Retinal pigment epithelial cell (primary cell): Measurements from ENCODE around the gene RELN.

Experiments
- DNase-seq: peaks from one replicate; pipeline ENCODE4 v3.0.0-alpha.2; 2010; ENCODE audit warnings: low read depth
- H3K4me3 ChIP-seq: 2 replicates; pipeline ENCODE4 v1.5.1; 2011; ENCODE audit warnings: mild to moderate bottlenecking, low read length, control low read depth, moderate library complexity
- CTCF ChIP-seq: conservative IDR thresholded peaks from 2 replicates; pipeline ENCODE4 v1.5.1; 2011; ENCODE audit warnings: low read depth, low read length, control low read depth, inconsistent platforms

Gene RELN

GRCh38 chr7:103810112-103810744, 179.2 kb downstream of the RELN start:
- no peak for DNase-seq
- no peak for TF ChIP-seq CTCF
- H3K4me3 ChIP-seq: no peak overlapping the region

GRCh38 chr7:103809229-103809994, 180.0 kb downstream of the RELN start:
- TF ChIP-seq CTCF: no peak
- DNase-seq: no peak
- no peak overlapping the region for H3K4me3 ChIP-seq

GRCh38 chr7:103805346-103805745, 184.1 kb downstream of the RELN start:
- H3K4me3 ChIP-seq: no peak overlapping the region
- no peak for DNase-seq
- no peak for TF ChIP-seq CTCF

- TF ChIP-seq CTCF: no peak
- H3K4me3 ChIP-seq: no peak overlapping the region
- no peak for DNase-seq
These were observed 185.8 kb downstream of the RELN start for GRCh38 chr7:103803631-103804030.

- H3K4me3 ChIP-seq: no peak overlapping the region
- DNase-seq: no peak
- TF ChIP-seq CTCF: no peak
These were observed 190.2 kb downstream of the RELN start for GRCh38 chr7:103799298-103799697.

- DNase-seq: no peak
- TF ChIP-seq CTCF: no peak
- no peak overlapping the region for H3K4me3 ChIP-seq
These were observed 191.7 kb downstream of the RELN start for GRCh38 chr7:103797647-103798307.
